WTC11 (cell line): ENCODE results near the gene CYP27C1.

Experiments
- CREB1 ChIP-seq: sonication (generic); formaldehyde crosslinking; IDR thresholded peaks from 2 replicates; pipeline ENCODE4 v1.8.0; 2023; ENCODE audit warnings: mild to moderate bottlenecking, missing genetic modification reagents
- CTCF ChIP-seq: fragments of 200-600 bp; IDR thresholded peaks from 2 replicates; pipeline ENCODE4 v1.8.0; 2022; ENCODE audit warnings: antibody characterized with exemption
- ESRRA ChIP-seq: sonication (generic); formaldehyde crosslinking; IDR thresholded peaks from 2 replicates; pipeline ENCODE4 v1.8.1; 2022; ENCODE audit warnings: mild to moderate bottlenecking, missing genetic modification reagents, borderline replicate concordance
- ETV6 ChIP-seq: sonication (generic); formaldehyde crosslinking; IDR thresholded peaks from 2 replicates; pipeline ENCODE4 v1.8.1; 2022; ENCODE audit warnings: mild to moderate bottlenecking, missing genetic modification reagents
- NFATC4 ChIP-seq: fragments of 250-450 bp; sonication (Bioruptor Pico); IDR thresholded peaks from 2 replicates; pipeline ENCODE4 v1.9.0; 2021; ENCODE audit warnings: mild to moderate bottlenecking
- SP1 ChIP-seq: sonication (generic); formaldehyde crosslinking; conservative IDR thresholded peaks from 2 replicates; pipeline ENCODE4 v1.8.1; 2022; ENCODE audit warnings: missing genetic modification reagents
- TEAD4 ChIP-seq: sonication (generic); formaldehyde crosslinking; IDR thresholded peaks from 2 replicates; pipeline ENCODE4 v1.8.0; 2022; ENCODE audit warnings: mild to moderate bottlenecking, missing genetic modification reagents
- ZNF396 ChIP-seq: fragments of 250-450 bp; sonication (Bioruptor Pico); IDR thresholded peaks from 2 replicates; pipeline ENCODE4 v1.8.0; 2021; ENCODE audit warnings: mild to moderate bottlenecking, moderate library complexity, borderline replicate concordance

- TF ChIP-seq ZNF396 (CRISPR knock-in tag) (no peak), CREB1 (CRISPR knock-in tag) (no peak), TEAD4 (CRISPR knock-in tag) (no peak), ETV6 (CRISPR knock-in tag) (no peak), CTCF (no peak), ESRRA (CRISPR knock-in tag) (no peak), NFATC4 (CRISPR knock-in tag) (no peak), SP1 (no peak)
These were observed 849 bp upstream of the CYP27C1 start for GRCh38 chr2:127220768-127221527.
